H9 (cell line): ENCODE results near the gene MICAL3. TPM values are rescaled to one million over a fixed set of nuclear protein-coding genes. Genes with fewer than 3 reads are reported as not detected.
A peak's percentile ranks its signal among the peaks of the same experiment; 100 is the strongest.

ENCODE experiments used
- DNase-seq: peaks from one replicate; pipeline ENCODE4 v3.0.0-alpha.2; 2017
- H2AFZ ChIP-seq: one replicate; pipeline ENCODE4 v1.6.1; 2013; ENCODE audit warnings: mild to moderate bottlenecking, low read length, control low read depth, moderate library complexity
- H2AK5ac ChIP-seq: 2 replicates; pipeline ENCODE4 v1.6.1; 2013; ENCODE audit warnings: low read length, control low read depth, mixed read lengths; ENCODE audit not compliant: insufficient read length
- H2BK120ac ChIP-seq: one replicate; pipeline ENCODE4 v1.6.1; 2013; ENCODE audit warnings: low read depth, mild to moderate bottlenecking, low read length, control low read depth, inconsistent platforms; ENCODE audit not compliant: poor library complexity, severe bottlenecking
- H2BK12ac ChIP-seq: 2 replicates; pipeline ENCODE4 v1.6.1; 2013; ENCODE audit warnings: low read length, control low read depth, mixed read lengths, low read depth; ENCODE audit not compliant: insufficient read length
- H2BK15ac ChIP-seq: 2 replicates; pipeline ENCODE4 v1.6.1; 2013; ENCODE audit warnings: low read depth, low read length, control low read depth
- H2BK20ac ChIP-seq: one replicate; pipeline ENCODE4 v1.6.1; 2013; ENCODE audit warnings: low read depth, mild to moderate bottlenecking, low read length, control low read depth, inconsistent platforms; ENCODE audit not compliant: poor library complexity, severe bottlenecking
- H2BK5ac ChIP-seq: 2 replicates; pipeline ENCODE4 v1.6.1; 2013; ENCODE audit warnings: low read length, control low read depth, mixed read lengths; ENCODE audit not compliant: insufficient read length
- H3K14ac ChIP-seq: 2 replicates; pipeline ENCODE4 v1.6.1; 2013; ENCODE audit warnings: low read length, control low read depth; ENCODE audit not compliant: insufficient read depth
- H3K18ac ChIP-seq: 2 replicates; pipeline ENCODE4 v1.6.1; 2013; ENCODE audit warnings: low read depth, mild to moderate bottlenecking, mixed read lengths, low read length, control low read depth; ENCODE audit not compliant: insufficient read length
- H3K23ac ChIP-seq: 2 replicates; pipeline ENCODE4 v1.6.1; 2013; ENCODE audit warnings: low read length, control low read depth, mixed read lengths, low read depth; ENCODE audit not compliant: insufficient read length
- H3K23me2 ChIP-seq: 2 replicates; pipeline ENCODE4 v1.6.1; 2013; ENCODE audit warnings: low read depth, mild to moderate bottlenecking, mixed read lengths, low read length, control low read depth; ENCODE audit not compliant: insufficient read length, poor library complexity, severe bottlenecking
- H3K27ac ChIP-seq: 2 replicates; pipeline ENCODE4 v1.5.1; 2013; ENCODE audit warnings: low read length, control low read depth, mixed read lengths, low read depth; ENCODE audit not compliant: insufficient read length
- H3K27me3 ChIP-seq: 2 replicates; pipeline ENCODE4 v1.6.1; 2013; ENCODE audit warnings: low read length, control low read depth, inconsistent platforms; ENCODE audit not compliant: insufficient read depth
- H3K4ac ChIP-seq: 2 replicates; pipeline ENCODE4 v1.6.1; 2013; ENCODE audit warnings: low read depth, mild to moderate bottlenecking, control low read depth, inconsistent platforms, low read length, moderate library complexity
- H3K4me1 ChIP-seq: 2 replicates; pipeline ENCODE4 v1.6.1; 2013; ENCODE audit warnings: low read length, control low read depth, inconsistent platforms; ENCODE audit not compliant: insufficient read depth
- H3K4me2 ChIP-seq: 2 replicates; pipeline ENCODE4 v1.6.1; 2013; ENCODE audit warnings: low read length, control low read depth, mixed read lengths; ENCODE audit not compliant: insufficient read length, insufficient read depth
- H3K56ac ChIP-seq: 2 replicates; pipeline ENCODE4 v1.6.1; 2013; ENCODE audit warnings: low read depth, mild to moderate bottlenecking, mixed read lengths, low read length, control low read depth; ENCODE audit not compliant: insufficient read length
- H3K79me1 ChIP-seq: 2 replicates; pipeline ENCODE4 v1.6.1; 2013; ENCODE audit warnings: low read depth, mild to moderate bottlenecking, moderate library complexity, low read length, control low read depth, inconsistent platforms; ENCODE audit not compliant: insufficient read depth, poor library complexity, severe bottlenecking
- H3K79me2 ChIP-seq: 2 replicates; pipeline ENCODE4 v1.6.1; 2013; ENCODE audit warnings: low read length, control low read depth, inconsistent platforms; ENCODE audit not compliant: insufficient read depth
- H3K9ac ChIP-seq: 2 replicates; pipeline ENCODE4 v1.6.1; 2013; ENCODE audit warnings: low read length, control low read depth, mixed read lengths; ENCODE audit not compliant: insufficient read length; ENCODE audit errors: extremely low read depth
- H3K9me3 ChIP-seq: one replicate; pipeline ENCODE4 v1.6.1; 2013; ENCODE audit warnings: low read depth, low read length, inconsistent platforms; ENCODE audit not compliant: control insufficient read depth
- H3T11ph ChIP-seq: one replicate; pipeline ENCODE4 v1.6.1; 2013; ENCODE audit warnings: mild to moderate bottlenecking, low read length, control low read depth, inconsistent platforms
- H4K20me1 ChIP-seq: one replicate; pipeline ENCODE4 v1.6.1; 2013; ENCODE audit not compliant: control insufficient read depth, insufficient read length, insufficient read depth
- H4K5ac ChIP-seq: 2 replicates; pipeline ENCODE4 v1.6.1; 2013; ENCODE audit warnings: low read depth, mild to moderate bottlenecking, mixed read lengths, low read length, control low read depth; ENCODE audit not compliant: insufficient read length
- H4K8ac ChIP-seq: replicated peaks from 2 replicates; pipeline ENCODE4 v1.6.1; 2013; ENCODE audit warnings: low read length, control low read depth, mixed read lengths, low read depth; ENCODE audit not compliant: insufficient read length
- H4K91ac ChIP-seq: 2 replicates; pipeline ENCODE4 v1.6.1; 2013; ENCODE audit warnings: low read depth, mild to moderate bottlenecking, moderate library complexity, mixed read lengths, low read length, control low read depth; ENCODE audit not compliant: insufficient read length
- H3K27ac Mint-ChIP-seq, 3 experiments: 2 replicates in 2 of 3; 3 replicates in 1 of 3; pipeline ENCODE4 v1.8.0; 2020 to 2021; ENCODE audit warnings: mixed read lengths in 3 of 3, mild to moderate bottlenecking in 1 of 3, moderate library complexity in 1 of 3
- H3K27me3 Mint-ChIP-seq: 2 replicates; pipeline ENCODE4 v1.8.0; 2021; ENCODE audit warnings: low read depth, mild to moderate bottlenecking, moderate library complexity, mixed read lengths
- H3K36me3 Mint-ChIP-seq, 3 experiments: 2 replicates in 2 of 3; 3 replicates in 1 of 3; pipeline ENCODE4 v1.8.0; 2020 to 2021; ENCODE audit warnings: low read depth in 3 of 3, mixed read lengths in 3 of 3; ENCODE audit not compliant: insufficient read depth in 1 of 3
- H3K4me1 Mint-ChIP-seq, 2 experiments: 2 replicates each; pipeline ENCODE4 v1.8.0; 2020; ENCODE audit warnings: mixed read lengths in 2 of 2
- H3K4me3 Mint-ChIP-seq, 2 experiments: 2 replicates in 1 of 2; 3 replicates in 1 of 2; pipeline ENCODE4 v1.8.0; 2020 to 2021; ENCODE audit warnings: mild to moderate bottlenecking in 2 of 2, mixed read lengths in 2 of 2, moderate library complexity in 1 of 2
- H3K9me3 Mint-ChIP-seq, 2 experiments: 2 replicates in 1 of 2; 3 replicates in 1 of 2; pipeline ENCODE4 v1.8.0; 2020; ENCODE audit warnings: mild to moderate bottlenecking in 2 of 2, mixed read lengths in 2 of 2, moderate library complexity in 1 of 2
- WGBS: extraction: QIAGEN DNeasy Blood & Tissue Kit; methylation state at CpG from one replicate; pipeline ENCODE4 v1.1.7; 2013; ENCODE audit warnings: missing lambda C conversion rate, low lambda C conversion rate, mixed read lengths; ENCODE audit not compliant: insufficient read length; ENCODE audit errors: extremely low coverage; 5-methylcytosine and 5-hydroxymethylcytosine counted together
- total RNA-seq: library from RNA; stranded (reverse); gene quantifications from 2 replicates; pipeline ENCODE4 v1.2.1, GENCODE V29; 2021
- TF ChIP-seq, protein P1 (sequence below): fragments of 200-600 bp; sonication (generic); conservative IDR thresholded peaks from 3 replicates; pipeline ENCODE4 v1.8.0; 2021; ENCODE audit warnings: antibody characterized with exemption, mild to moderate bottlenecking

Gene MICAL3
- total RNA-seq, 1 experiment from 2014 or later = 50.2 TPM

DNA sequence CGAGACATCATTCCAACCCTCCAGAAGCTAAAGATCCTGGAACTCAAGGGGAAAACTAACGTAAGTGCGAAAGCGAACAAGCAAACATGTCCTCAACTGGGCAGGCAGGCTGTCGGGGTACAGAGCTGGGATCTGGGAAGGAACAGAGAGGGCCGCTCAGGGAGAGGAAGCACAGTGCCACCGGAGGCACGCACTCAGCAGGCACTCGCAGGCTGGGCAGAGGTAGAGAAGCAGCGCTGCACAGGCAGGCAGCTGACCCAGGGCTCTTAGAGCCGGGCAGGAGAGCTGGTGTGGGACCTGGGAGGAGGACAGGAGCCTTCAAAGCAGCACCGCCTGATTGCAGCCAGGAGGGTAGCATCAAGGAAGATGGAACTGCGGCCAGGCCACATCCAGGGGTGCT, 62.2 kb downstream of the MICAL3 start:
- H2BK20ac ChIP-seq = no peak overlapping the region
- no peak overlapping the region for H3K23ac ChIP-seq
- H3K56ac ChIP-seq = no peak overlapping the region
- no peak overlapping the region for H2BK12ac ChIP-seq
- Mint-ChIP-seq H3K27ac (peak overlapping the region; percentile 20 to 63 (median 44); a peak in 5 of 7 replicates), H3K4me3 (no peak overlapping the region), H3K27me3 (no peaks in the 10 kb centered on the region), H3K4me1 (peaks cover 33 to 39% of the 10 kb centered on the region in 2 experiments), H3K9me3 (no peaks in the 10 kb centered on the region), H3K36me3 (peaks cover 0 to 2% (median 0%) of the 10 kb centered on the region in 3 experiments; a peak in 2 of 7 replicates)
- H3K18ac ChIP-seq = no peak overlapping the region
- no peak overlapping the region for H3K9ac ChIP-seq
- no peak overlapping the region for H2AFZ ChIP-seq
- no peak overlapping the region for H4K8ac ChIP-seq
- TF ChIP-seq, protein P1, sequence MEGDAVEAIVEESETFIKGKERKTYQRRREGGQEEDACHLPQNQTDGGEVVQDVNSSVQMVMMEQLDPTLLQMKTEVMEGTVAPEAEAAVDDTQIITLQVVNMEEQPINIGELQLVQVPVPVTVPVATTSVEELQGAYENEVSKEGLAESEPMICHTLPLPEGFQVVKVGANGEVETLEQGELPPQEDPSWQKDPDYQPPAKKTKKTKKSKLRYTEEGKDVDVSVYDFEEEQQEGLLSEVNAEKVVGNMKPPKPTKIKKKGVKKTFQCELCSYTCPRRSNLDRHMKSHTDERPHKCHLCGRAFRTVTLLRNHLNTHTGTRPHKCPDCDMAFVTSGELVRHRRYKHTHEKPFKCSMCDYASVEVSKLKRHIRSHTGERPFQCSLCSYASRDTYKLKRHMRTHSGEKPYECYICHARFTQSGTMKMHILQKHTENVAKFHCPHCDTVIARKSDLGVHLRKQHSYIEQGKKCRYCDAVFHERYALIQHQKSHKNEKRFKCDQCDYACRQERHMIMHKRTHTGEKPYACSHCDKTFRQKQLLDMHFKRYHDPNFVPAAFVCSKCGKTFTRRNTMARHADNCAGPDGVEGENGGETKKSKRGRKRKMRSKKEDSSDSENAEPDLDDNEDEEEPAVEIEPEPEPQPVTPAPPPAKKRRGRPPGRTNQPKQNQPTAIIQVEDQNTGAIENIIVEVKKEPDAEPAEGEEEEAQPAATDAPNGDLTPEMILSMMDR = no peak
- no peak overlapping the region for H4K5ac ChIP-seq
- H4K91ac ChIP-seq = no peak overlapping the region
- no peaks in the 10 kb centered on the region; the same call in 1 of the 2 replicates for H3K4me1 ChIP-seq
- no peaks in the 10 kb centered on the region for H4K20me1 ChIP-seq
- DNase-seq = no peak
- H3K79me1 ChIP-seq = peaks cover under 1% of the 10 kb centered on the region
- no peak overlapping the region for H3K27ac ChIP-seq
- no peak overlapping the region for H2BK120ac ChIP-seq
- H3T11ph ChIP-seq = no peak overlapping the region
- H3K27me3 ChIP-seq = no peaks in the 10 kb centered on the region
- H2AK5ac ChIP-seq = no peak overlapping the region
- H3K4me2 ChIP-seq = no peak overlapping the region
- no peaks in the 10 kb centered on the region for H3K23me2 ChIP-seq
- no peak overlapping the region for H2BK5ac ChIP-seq
- H3K4ac ChIP-seq = no peak overlapping the region
- WGBS = no CpG with 5 or more reads among the region's 13 CpGs
- H3K79me2 ChIP-seq = peaks cover 3% of the 10 kb centered on the region; the same call in 1 of the 2 replicates
- no peak overlapping the region for H2BK15ac ChIP-seq
- H3K9me3 ChIP-seq = no peaks in the 10 kb centered on the region
- no peak overlapping the region; the same call in 1 of the 2 replicates for H3K14ac ChIP-seq
